ENCODE results near the gene GRIN3A. TPM values are rescaled to one million over a fixed set of nuclear protein-coding genes. Genes with fewer than 3 reads are reported as not detected.

Gene GRIN3A
- total RNA-seq, 5 donors from 2014 or later (not counting 1 experiment from before 2014, with no cell fraction given): 0.08 TPM; not detected in 4

Other genes starting within 250 kb of the GRIN3A start
- gene RNF20, start 204.8 kb downstream of the GRIN3A start, total RNA-seq: 10 to 100 TPM; 36.8 to 53.4 (median 42.5) TPM
- gene PPP3R2, start 143.7 kb downstream of the GRIN3A start, total RNA-seq: not detected